ENCODE data around the gene KIAA0232. TPM values are rescaled to one million over a fixed set of nuclear protein-coding genes. Genes with fewer than 3 reads are reported as not detected.

Gene KIAA0232
- total and polyA plus RNA-seq, 9 of the 15 experiments (the other 6 are each of a cell fraction or from before 2014, with no cell fraction given) = 3.5 to 17.4 (median 13.0) TPM

- TF ChIP-seq DMBX1 (CRISPR knock-in tag; IDR thresholded peaks at IDR 0.05; ENCODE audit: borderline replicate concordance) (peak; percentile 84), KLF1 (tag; IDR thresholded peaks at IDR 0.05) (peak; percentile 63; the same call in 1 of the 2 replicates), HOXB6 (CRISPR knock-in tag; IDR thresholded peaks at IDR 0.05; ENCODE audit: borderline replicate concordance) (no peak), ATF3 (IDR thresholded peaks at IDR 0.05) (no peak), ATF3 (CRISPR knock-in tag; conservative IDR thresholded peaks at IDR 0.05) (no peak), ZNF766 (CRISPR knock-in tag; conservative IDR thresholded peaks at IDR 0.05) (no peak), MAX (CRISPR knock-in tag; IDR thresholded peaks at IDR 0.05) (peak; percentile 87), CHD2 (IDR thresholded peaks at IDR 0.05; ENCODE audit: low read depth, low read length) (peak; percentile 55; the same call in 1 of the 2 replicates), HDAC1 (IDR thresholded peaks at IDR 0.05) (no peak), KLF6 (CRISPR knock-in tag; IDR thresholded peaks at IDR 0.05; ENCODE audit: borderline replicate concordance) (peak; percentile 22; the same call in 1 of the 2 replicates), KDM2B (CRISPR knock-in tag; IDR thresholded peaks at IDR 0.05) (no peak), NFATC3 (IDR thresholded peaks at IDR 0.05) (no peak), ELF1 (tag; IDR thresholded peaks at IDR 0.05) (peak; percentile 57; the same call in 1 of the 2 replicates), REST (IDR thresholded peaks at IDR 0.05; ENCODE audit: borderline replicate concordance) (no peak), REST (CRISPR knock-in tag; IDR thresholded peaks at IDR 0.05; ENCODE audit: low read depth) (no peak; the same call in 1 of the 2 replicates)
Measured at GRCh38 chr4:6753103-6753560, 29.4 kb upstream of the KIAA0232 start (continued).

All from K562 (cell line).